SK-N-SH treated with all-trans-retinoic acid at 6 μM for 48 hours (cell line): ENCODE measurements around the gene WDR91.

Experiments used
- CSDC2 ChIP-seq: fragments of 250-450 bp; sonication (Bioruptor Pico); IDR thresholded peaks from 2 replicates; pipeline ENCODE4 v1.5.0; 2020; ENCODE audit warnings: mild to moderate bottlenecking, moderate library complexity
- TCF4 ChIP-seq: fragments of 250-450 bp; sonication (Bioruptor Pico); IDR thresholded peaks from 2 replicates; pipeline ENCODE4 v1.8.0; 2021; ENCODE audit warnings: mild to moderate bottlenecking, moderate library complexity, borderline replicate concordance
- ZFP30 ChIP-seq: fragments of 450-650 bp; formaldehyde crosslinking; IDR thresholded peaks from 2 replicates; pipeline ENCODE4 v1.5.0; 2022; ENCODE audit warnings: mild to moderate bottlenecking, moderate library complexity
- TF ChIP-seq, protein P1 (sequence below): fragments of 250-450 bp; sonication (Bioruptor Pico); IDR thresholded peaks from 2 replicates; pipeline ENCODE4 v1.5.1; 2021; ENCODE audit warnings: mild to moderate bottlenecking, moderate library complexity
- TF ChIP-seq, protein P2 (sequence below): fragments of 250-450 bp; sonication (Bioruptor Pico); IDR thresholded peaks from 2 replicates; pipeline ENCODE4 v1.8.0; 2020; ENCODE audit warnings: mild to moderate bottlenecking, moderate library complexity, borderline replicate concordance

DNA sequence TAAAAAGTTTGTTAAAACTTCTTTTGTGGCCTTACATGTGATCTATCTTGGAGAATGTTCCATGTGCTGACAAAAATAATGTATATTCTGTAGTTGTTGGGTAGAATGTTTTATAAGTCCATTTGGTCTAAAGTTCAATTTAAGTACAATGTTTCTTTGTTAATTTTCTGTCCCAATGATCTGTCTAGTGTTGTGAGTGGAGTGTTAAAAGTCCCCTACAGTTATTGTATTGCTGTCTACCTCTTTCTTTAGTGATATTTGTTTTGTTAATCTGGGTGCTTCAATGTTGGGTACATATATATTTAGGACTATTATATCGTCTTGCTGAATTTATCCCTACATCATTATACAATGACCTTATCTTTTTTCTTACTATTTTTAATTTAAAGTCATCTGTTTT, 56.6 kb downstream of the WDR91 start:
- TF ChIP-seq ZFP30 (CRISPR knock-in tag) (no peak), CSDC2 (CRISPR knock-in tag) (no peak), TCF4 (CRISPR knock-in tag) (no peak)
- TF ChIP-seq, protein P1, sequence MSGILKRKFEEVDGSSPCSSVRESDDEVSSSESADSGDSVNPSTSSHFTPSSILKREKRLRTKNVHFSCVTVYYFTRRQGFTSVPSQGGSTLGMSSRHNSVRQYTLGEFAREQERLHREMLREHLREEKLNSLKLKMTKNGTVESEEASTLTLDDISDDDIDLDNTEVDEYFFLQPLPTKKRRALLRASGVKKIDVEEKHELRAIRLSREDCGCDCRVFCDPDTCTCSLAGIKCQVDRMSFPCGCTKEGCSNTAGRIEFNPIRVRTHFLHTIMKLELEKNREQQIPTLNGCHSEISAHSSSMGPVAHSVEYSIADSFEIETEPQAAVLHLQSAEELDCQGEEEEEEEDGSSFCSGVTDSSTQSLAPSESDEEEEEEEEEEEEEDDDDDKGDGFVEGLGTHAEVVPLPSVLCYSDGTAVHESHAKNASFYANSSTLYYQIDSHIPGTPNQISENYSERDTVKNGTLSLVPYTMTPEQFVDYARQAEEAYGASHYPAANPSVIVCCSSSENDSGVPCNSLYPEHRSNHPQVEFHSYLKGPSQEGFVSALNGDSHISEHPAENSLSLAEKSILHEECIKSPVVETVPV: no peak
- TF ChIP-seq, protein P2, sequence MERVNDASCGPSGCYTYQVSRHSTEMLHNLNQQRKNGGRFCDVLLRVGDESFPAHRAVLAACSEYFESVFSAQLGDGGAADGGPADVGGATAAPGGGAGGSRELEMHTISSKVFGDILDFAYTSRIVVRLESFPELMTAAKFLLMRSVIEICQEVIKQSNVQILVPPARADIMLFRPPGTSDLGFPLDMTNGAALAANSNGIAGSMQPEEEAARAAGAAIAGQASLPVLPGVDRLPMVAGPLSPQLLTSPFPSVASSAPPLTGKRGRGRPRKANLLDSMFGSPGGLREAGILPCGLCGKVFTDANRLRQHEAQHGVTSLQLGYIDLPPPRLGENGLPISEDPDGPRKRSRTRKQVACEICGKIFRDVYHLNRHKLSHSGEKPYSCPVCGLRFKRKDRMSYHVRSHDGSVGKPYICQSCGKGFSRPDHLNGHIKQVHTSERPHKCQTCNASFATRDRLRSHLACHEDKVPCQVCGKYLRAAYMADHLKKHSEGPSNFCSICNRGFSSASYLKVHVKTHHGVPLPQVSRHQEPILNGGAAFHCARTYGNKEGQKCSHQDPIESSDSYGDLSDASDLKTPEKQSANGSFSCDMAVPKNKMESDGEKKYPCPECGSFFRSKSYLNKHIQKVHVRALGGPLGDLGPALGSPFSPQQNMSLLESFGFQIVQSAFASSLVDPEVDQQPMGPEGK (CRISPR knock-in tag): no peak
